ENCODE results near the gene GSTA3.
A peak's percentile ranks its signal among the peaks of the same experiment; 100 is the strongest.
"Not testable (repeated sequence)": the region's sequence is repeated elsewhere in the genome, so short reads cannot be mapped to it uniquely, and the experiment has no call there.

Gene GSTA3

GRCh38 chr6:52868240-52868639, 41.3 kb downstream of the GSTA3 start:
- DNase-seq (ENCODE audit: low read depth, low spot score), result no peak

- DNase-seq (ENCODE audit: low read depth, low spot score), result not testable (repeated sequence)
Measured at GRCh38 chr6:52861151-52861550, 48.3 kb downstream of the GSTA3 start.

GRCh38 chr6:52858416-52858815, 51.1 kb downstream of the GSTA3 start:
- DNase-seq (ENCODE audit: low read depth, low spot score), result no peak

- peak; percentile 21 for DNase-seq (ENCODE audit: low read depth, low spot score)
Measured at GRCh38 chr6:52856137-52856536, 53.4 kb downstream of the GSTA3 start.

- no peak for DNase-seq (ENCODE audit: low read depth, low spot score)
Measured at GRCh38 chr6:52849137-52849536, 60.4 kb downstream of the GSTA3 start.

Measured in astrocyte of the hippocampus (primary cell).